ENCODE results near the gene RAF1. TPM values are rescaled to one million over a fixed set of nuclear protein-coding genes. Genes with fewer than 3 reads are reported as not detected.

Gene RAF1
- total RNA-seq, 1 experiment from 2014 or later, result 68.8 TPM

GRCh38 chr3:12629560-12629959 is 34.4 kb downstream of the RAF1 start:
- Histone ChIP-seq H3K27me3 (ENCODE audit: control insufficient read depth, insufficient read depth, low read length) (no peaks in the 10 kb centered on the region), H3K27ac (ENCODE audit: low read length) (no peak overlapping the region), H3K4me3 (ENCODE audit: low read depth in 2 of 2, low read length in 2 of 2) (no peak overlapping the region), H3K9me3 (ENCODE audit: control insufficient read depth, insufficient read depth, low read depth, low read length) (no peaks in the 10 kb centered on the region), H3K4me1 (ENCODE audit: control insufficient read depth, insufficient read depth, low read length) (peaks cover 19% of the 10 kb centered on the region), H3K36me3 (ENCODE audit: control insufficient read depth, insufficient read depth, low read length) (no peaks in the 10 kb centered on the region)
- CTCF ChIA-PET, result interaction anchor here (0.6 kb wide), 1 partner anchor 70 kb away, joined by 3 read pairs; no protein-coding TSS in a partner anchor
- TF ChIP-seq REST (IDR thresholded peaks at IDR 0.05; ENCODE audit: insufficient read depth in 1 of 2, low read depth in 2 of 2, low read length in 1 of 2) (no peak), SIN3A (IDR thresholded peaks at IDR 0.05; ENCODE audit: borderline replicate concordance, insufficient read depth, low read depth, low read length) (no peak), TCF7L2 (IDR thresholded peaks at IDR 0.05; ENCODE audit: low read depth, low read length) (no peak), CTCF (IDR thresholded peaks at IDR 0.05) (no peak), POLR2AphosphoS5 (IDR thresholded peaks at IDR 0.05; ENCODE audit: low read depth, low read length) (no peak)
- in situ Hi-C loops (cut with HindIII; ENCODE audit: low pct_unique_long_range_greater_than_20kb, low sequenced_read_pairs), result no loop called here
- DNase-seq (ENCODE audit: low read depth, low spot score) (no peak), ATAC-seq (peak; percentile 51; the same call in 1 of the 2 replicates)
- BruUV-seq (replicated peaks), result no TSS peak
- POLR2A ChIA-PET, result no interaction called here
- intact Hi-C loops (cut with micrococcal nuclease; ENCODE audit: unreplicated experiment), result no loop called here

GRCh38 chr3:12628813-12629212 is 35.1 kb downstream of the RAF1 start:
- DNase-seq (ENCODE audit: low read depth, low spot score) (no peak), ATAC-seq (no peak)
- H3K9me3 ChIP-seq (ENCODE audit: control insufficient read depth, insufficient read depth, low read depth, low read length), result no peaks in the 10 kb centered on the region
- H3K27me3 ChIP-seq (ENCODE audit: control insufficient read depth, insufficient read depth, low read length), result no peaks in the 10 kb centered on the region
- intact Hi-C loops (cut with micrococcal nuclease; ENCODE audit: unreplicated experiment) (no loop called here), in situ Hi-C loops (cut with HindIII; ENCODE audit: low pct_unique_long_range_greater_than_20kb, low sequenced_read_pairs) (no loop called here)
- TF ChIP-seq SIN3A (IDR thresholded peaks at IDR 0.05; ENCODE audit: borderline replicate concordance, insufficient read depth, low read depth, low read length), result no peak
- no peak for TF ChIP-seq TCF7L2 (IDR thresholded peaks at IDR 0.05; ENCODE audit: low read depth, low read length)
- no peak for TF ChIP-seq CTCF (IDR thresholded peaks at IDR 0.05)
- TF ChIP-seq REST (IDR thresholded peaks at IDR 0.05; ENCODE audit: insufficient read depth in 1 of 2, low read depth in 2 of 2, low read length in 1 of 2), result no peak
- TF ChIP-seq POLR2AphosphoS5 (IDR thresholded peaks at IDR 0.05; ENCODE audit: low read depth, low read length), result no peak
- no TSS peak for BruUV-seq (replicated peaks)
- ChIA-PET POLR2A (no interaction called here), CTCF (no interaction called here)
- H3K36me3 ChIP-seq (ENCODE audit: control insufficient read depth, insufficient read depth, low read length), result no peaks in the 10 kb centered on the region
- H3K4me3 ChIP-seq (ENCODE audit: low read depth in 2 of 2, low read length in 2 of 2), result no peak overlapping the region
- no peak overlapping the region for H3K27ac ChIP-seq (ENCODE audit: low read length)
- peaks cover 19% of the 10 kb centered on the region for H3K4me1 ChIP-seq (ENCODE audit: control insufficient read depth, insufficient read depth, low read length)
